ENCODE data around the gene EDNRB. TPM values are rescaled to one million over a fixed set of nuclear protein-coding genes. Genes with fewer than 3 reads are reported as not detected.

The EDNRB gene
- polyA plus RNA-seq, 1 of the 3 experiments (the other 2 are of a cell fraction), result not detected

- TF ChIP-seq, protein P1, sequence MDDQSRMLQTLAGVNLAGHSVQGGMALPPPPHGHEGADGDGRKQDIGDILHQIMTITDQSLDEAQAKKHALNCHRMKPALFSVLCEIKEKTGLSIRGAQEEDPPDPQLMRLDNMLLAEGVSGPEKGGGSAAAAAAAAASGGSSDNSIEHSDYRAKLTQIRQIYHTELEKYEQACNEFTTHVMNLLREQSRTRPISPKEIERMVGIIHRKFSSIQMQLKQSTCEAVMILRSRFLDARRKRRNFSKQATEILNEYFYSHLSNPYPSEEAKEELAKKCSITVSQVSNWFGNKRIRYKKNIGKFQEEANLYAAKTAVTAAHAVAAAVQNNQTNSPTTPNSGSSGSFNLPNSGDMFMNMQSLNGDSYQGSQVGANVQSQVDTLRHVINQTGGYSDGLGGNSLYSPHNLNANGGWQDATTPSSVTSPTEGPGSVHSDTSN (IDR thresholded peaks at IDR 0.05), result no peak
- TF ChIP-seq EP300 (IDR thresholded peaks at IDR 0.05; ENCODE audit: borderline replicate concordance in 1 of 2, low read depth in 1 of 2, low read length in 1 of 2) (no peak), GABPA (IDR thresholded peaks at IDR 0.05; ENCODE audit: low read depth) (no peak), FOXJ3 (CRISPR knock-in tag; IDR thresholded peaks at IDR 0.05) (no peak), EZH2phosphoT487 (IDR thresholded peaks at IDR 0.05; ENCODE audit: borderline replicate concordance, low read depth) (no peak)
Measured at GRCh38 chr13:77928909-77929308, 10.3 kb upstream of the EDNRB start (continued).

DNA sequence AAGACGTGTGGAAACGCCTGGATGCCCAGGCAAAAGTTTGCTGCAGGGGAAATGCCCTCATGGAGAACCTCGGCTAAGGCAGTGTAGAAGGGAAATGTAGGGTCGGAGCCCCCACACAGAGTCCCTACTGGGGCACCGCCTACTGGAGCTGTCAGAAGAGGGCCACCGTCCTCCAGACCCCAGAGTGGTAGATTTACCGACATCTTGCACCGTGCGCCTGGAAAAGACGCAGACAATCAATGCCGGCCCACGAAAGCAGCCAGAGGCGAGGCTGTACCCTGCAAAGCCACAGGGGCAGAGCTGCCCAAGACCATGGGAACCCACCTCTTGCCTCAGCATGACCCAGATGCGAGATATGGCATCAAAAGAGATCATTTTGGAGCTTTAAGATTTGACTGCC lies 7.0 kb upstream of the EDNRB start:
- no peak for TF ChIP-seq CHD2 (IDR thresholded peaks at IDR 0.05; ENCODE audit: low read length, partially characterized antibody)
- no peak overlapping the region for H3K9ac ChIP-seq
- no peaks in the 10 kb centered on the region for H3K9me3 ChIP-seq
- H2AFZ ChIP-seq (ENCODE audit: low read depth), result no peak overlapping the region
- no peaks in the 10 kb centered on the region for H3K79me2 ChIP-seq (ENCODE audit: insufficient read depth)
- no peak for DNase-seq
- no peaks in the 10 kb centered on the region for H4K20me1 ChIP-seq (ENCODE audit: insufficient read depth)
- no peak overlapping the region for H3K4me2 ChIP-seq
- no peaks in the 10 kb centered on the region for H3F3A ChIP-seq (replicated peaks; ENCODE audit: insufficient read depth)
- ChIA-PET CTCF (no interaction called here), POLR2A (no interaction called here)
- H3K27me3 ChIP-seq (ENCODE audit: insufficient read depth), result no peaks in the 10 kb centered on the region
- no peak overlapping the region for H3K27ac ChIP-seq (ENCODE audit: low read depth in 2 of 2, low read length in 1 of 2)
- H3K36me3 ChIP-seq (replicated peaks in 1 of 2; ENCODE audit: control insufficient read depth in 1 of 2, insufficient read depth in 2 of 2, low read length in 1 of 2), result no peaks in the 10 kb centered on the region
- H3K4me3 ChIP-seq (ENCODE audit: low read depth in 2 of 2, low read length in 1 of 2), result no peak overlapping the region
- H3K9me2 ChIP-seq, result no peaks in the 10 kb centered on the region
- no peaks in the 10 kb centered on the region for H3K4me1 ChIP-seq (ENCODE audit: control insufficient read depth in 1 of 2, insufficient read depth in 2 of 2, low read depth in 1 of 2, low read length in 1 of 2)
- 40% methylated on average over 13 of the region's 14 CpGs for WGBS (ENCODE audit: low lambda C conversion rate)

DNA sequence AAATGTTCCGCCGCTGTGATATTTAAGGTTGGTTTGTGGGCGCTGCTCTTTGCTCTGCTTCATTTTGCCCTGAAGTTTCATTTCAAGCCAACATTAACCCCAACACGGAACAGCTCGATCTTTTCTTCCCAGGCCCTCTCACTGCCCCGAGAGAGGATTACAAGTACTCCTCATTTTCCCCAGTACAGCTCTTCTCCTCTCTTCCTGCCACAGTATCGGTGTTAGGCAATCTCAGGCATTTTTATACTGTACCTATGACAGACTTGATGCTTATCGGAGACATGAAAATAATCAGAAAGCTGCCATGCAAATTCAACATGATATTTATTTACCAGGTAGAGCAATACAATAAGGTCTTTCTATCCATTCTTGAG lies 1.3 kb upstream of the EDNRB start:
- peak overlapping the region in 1 of 2 experiments; percentile 58; a peak in 2 of 4 replicates for H3K4me3 ChIP-seq (ENCODE audit: low read depth in 2 of 2, low read length in 1 of 2)

More for the DNA sequence above, 1.3 kb upstream of the EDNRB start:
- Histone ChIP-seq H4K20me1 (ENCODE audit: insufficient read depth) (no peaks in the 10 kb centered on the region), H3K27me3 (ENCODE audit: insufficient read depth) (peaks cover 37% of the 10 kb centered on the region), H3K27ac (ENCODE audit: low read depth in 2 of 2, low read length in 1 of 2) (no peak overlapping the region), H3K36me3 (replicated peaks in 1 of 2; ENCODE audit: control insufficient read depth in 1 of 2, insufficient read depth in 2 of 2, low read length in 1 of 2) (no peaks in the 10 kb centered on the region), H3K4me1 (ENCODE audit: control insufficient read depth in 1 of 2, insufficient read depth in 2 of 2, low read depth in 1 of 2, low read length in 1 of 2) (peaks cover 0 to 16% of the 10 kb centered on the region in 2 experiments; a peak in 2 of 4 replicates), H2AFZ (ENCODE audit: low read depth) (peak overlapping the region; percentile 70; the same call in 1 of the 2 replicates), H3K9ac (no peak overlapping the region), H3K4me2 (peak overlapping the region; percentile 81), H3K9me2 (no peaks in the 10 kb centered on the region), H3K79me2 (ENCODE audit: insufficient read depth) (no peaks in the 10 kb centered on the region), H3F3A (replicated peaks; ENCODE audit: insufficient read depth) (no peaks in the 10 kb centered on the region), H3K9me3 (no peaks in the 10 kb centered on the region)
- TF ChIP-seq YY1 (IDR thresholded peaks at IDR 0.05; ENCODE audit: low read depth), result no peak
- TF ChIP-seq NFIC (IDR thresholded peaks at IDR 0.05; ENCODE audit: borderline replicate concordance), result no peak
- TF ChIP-seq RAD21 (IDR thresholded peaks at IDR 0.05; ENCODE audit: low read length), result no peak
- TF ChIP-seq SIN3A (IDR thresholded peaks at IDR 0.05; ENCODE audit: borderline replicate concordance, low read depth, low read length), result no peak
- TF ChIP-seq TEAD4 (IDR thresholded peaks at IDR 0.05; ENCODE audit: borderline replicate concordance, insufficient read depth), result no peak
- TF ChIP-seq RFX5 (IDR thresholded peaks at IDR 0.05; ENCODE audit: low read length), result no peak
- no peak for TF ChIP-seq ZBTB33 (IDR thresholded peaks at IDR 0.05; ENCODE audit: borderline replicate concordance, low read depth)
- no peak for TF ChIP-seq FOXM1 (IDR thresholded peaks at IDR 0.05; ENCODE audit: low read depth)
- TF ChIP-seq FOSL2 (IDR thresholded peaks at IDR 0.05; ENCODE audit: borderline replicate concordance, low read depth), result no peak
- TF ChIP-seq, protein P2, sequence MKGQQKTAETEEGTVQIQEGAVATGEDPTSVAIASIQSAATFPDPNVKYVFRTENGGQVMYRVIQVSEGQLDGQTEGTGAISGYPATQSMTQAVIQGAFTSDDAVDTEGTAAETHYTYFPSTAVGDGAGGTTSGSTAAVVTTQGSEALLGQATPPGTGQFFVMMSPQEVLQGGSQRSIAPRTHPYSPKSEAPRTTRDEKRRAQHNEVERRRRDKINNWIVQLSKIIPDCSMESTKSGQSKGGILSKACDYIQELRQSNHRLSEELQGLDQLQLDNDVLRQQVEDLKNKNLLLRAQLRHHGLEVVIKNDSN (IDR thresholded peaks at IDR 0.05; ENCODE audit: borderline replicate concordance, low read depth), result no peak
- TF ChIP-seq JUND (IDR thresholded peaks at IDR 0.05), result no peak
- no peak for TF ChIP-seq ELF1 (IDR thresholded peaks at IDR 0.05)
- no peak for TF ChIP-seq NRF1 (IDR thresholded peaks at IDR 0.05; ENCODE audit: low read depth, low read length)
- TF ChIP-seq IRF3 (IDR thresholded peaks at IDR 0.05; ENCODE audit: low read depth, low read length), result no peak
- whole genome bisulfite sequencing (ENCODE audit: low lambda C conversion rate), result 12% methylated on average over 8 of the region's 8 CpGs
- CTCF ChIA-PET, result no interaction called here
- POLR2A ChIA-PET, result no interaction called here
- peak; percentile 6 for DNase-seq
